T-helper 1 cell treated with Interleukin-12 subunit alpha and Interleukin-12 subunit beta and Interleukin-4 antibody, amounts not matched to agents 30 ng/mL and 1 ng/mL, for 36 hours (primary cell): Measurements from ENCODE around the gene ZNF577. TPM values are rescaled to one million over a fixed set of nuclear protein-coding genes. Genes with fewer than 3 reads are reported as not detected.

Experiments
- intact Hi-C: fragments of 100-400 bp; cut with micrococcal nuclease; formaldehyde crosslinking; loops from one replicate; pipeline ENCODE4 v1.15.1; 2024
- total RNA-seq: library from RNA; stranded (reverse); gene quantifications from 2 replicates; pipeline ENCODE4 v1.2.3, GENCODE V29; 2022

Gene ZNF577
- total RNA-seq, 1 donor from 2014 or later: 7.3 TPM

- intact Hi-C loops: no loop called here
These were observed 5.2 kb downstream of the ZNF577 start for GRCh38 chr19:51882518-51882917.

GRCh38 chr19:51873097-51873496 lies 14.7 kb downstream of the ZNF577 start:
- intact Hi-C loops: no loop called here

GRCh38 chr19:51861870-51862622 lies 25.7 kb downstream of the ZNF577 start:
- intact Hi-C loops: no loop called here

- intact Hi-C loops: no loop called here
These were observed 50.6 kb downstream of the ZNF577 start for GRCh38 chr19:51837145-51837544.

GRCh38 chr19:51830274-51830673 lies 57.5 kb downstream of the ZNF577 start:
- intact Hi-C loops: no loop called here

GRCh38 chr19:51824281-51825005 lies 63.3 kb downstream of the ZNF577 start:
- intact Hi-C loops: no loop called here

GRCh38 chr19:51822946-51823345 lies 64.8 kb downstream of the ZNF577 start:
- intact Hi-C loops: no loop called here

- intact Hi-C loops: no loop called here
These were observed 65.4 kb downstream of the ZNF577 start for GRCh38 chr19:51822325-51822724.

GRCh38 chr19:51821921-51822320 lies 65.8 kb downstream of the ZNF577 start:
- intact Hi-C loops: no loop called here

GRCh38 chr19:51821456-51821855 lies 66.3 kb downstream of the ZNF577 start:
- intact Hi-C loops: no loop called here

Other genes starting within 250 kb of the ZNF577 start
- gene SIGLEC14, start 241.1 kb downstream of the ZNF577 start, total RNA-seq: not detected in 2 replicates
- gene SPACA6, start 194.6 kb downstream of the ZNF577 start, total RNA-seq: 6.4 and 8.7 TPM in 2 replicates
- not detected in 2 replicates for gene HAS1, start 164.0 kb downstream of the ZNF577 start, total RNA-seq
- not detected in 2 replicates for gene FPR1, start 136.1 kb downstream of the ZNF577 start, total RNA-seq
- gene FPR2, start 126.8 kb downstream of the ZNF577 start, total RNA-seq: not detected in 2 replicates
- not detected in 2 replicates for gene FPR3, start 92.8 kb downstream of the ZNF577 start, total RNA-seq
- gene ZNF649, start 17.1 kb upstream of the ZNF577 start, total RNA-seq: 11.3 and 11.7 TPM in 2 replicates
- gene ZNF613, start 39.5 kb upstream of the ZNF577 start, total RNA-seq: 5.2 and 5.5 TPM in 2 replicates
- gene ZNF350, start 98.9 kb upstream of the ZNF577 start, total RNA-seq: 13.5 and 14.0 TPM in 2 replicates
- 9.4 and 10.2 TPM in 2 replicates for gene ZNF615, start 120.3 kb upstream of the ZNF577 start, total RNA-seq
- gene ZNF614, start 140.4 kb upstream of the ZNF577 start, total RNA-seq: 8.4 and 9.9 TPM in 2 replicates
- gene ZNF432, start 160.9 kb upstream of the ZNF577 start, total RNA-seq: 12.9 and 16.8 TPM in 2 replicates
- gene ZNF841, start 207.8 kb upstream of the ZNF577 start, total RNA-seq: 23.1 and 27.0 TPM in 2 replicates